ENCODE results near the gene CTXN2.

CTXN2 gene

GRCh38 chr15:48222627-48223026 is 31.2 kb downstream of the CTXN2 start:
- DNase-seq (ENCODE audit: low spot score): no peak

GRCh38 chr15:48225771-48226170 is 34.3 kb downstream of the CTXN2 start:
- DNase-seq (ENCODE audit: low spot score): no peak

GRCh38 chr15:48230498-48230897 is 39.0 kb downstream of the CTXN2 start:
- no peak for DNase-seq (ENCODE audit: low spot score)

- DNase-seq (ENCODE audit: low spot score): no peak
These were observed 41.8 kb downstream of the CTXN2 start for GRCh38 chr15:48233246-48233645.

GRCh38 chr15:48239334-48239733 is 47.9 kb downstream of the CTXN2 start:
- no peak for DNase-seq (ENCODE audit: low spot score)

GRCh38 chr15:48242015-48242414 is 50.5 kb downstream of the CTXN2 start:
- DNase-seq (ENCODE audit: low spot score): no peak

- no peak for DNase-seq (ENCODE audit: low spot score)
These were observed 51.1 kb downstream of the CTXN2 start for GRCh38 chr15:48242535-48242934.

GRCh38 chr15:48244921-48245320 is 53.5 kb downstream of the CTXN2 start:
- peak; percentile 1 for DNase-seq (ENCODE audit: low spot score)

GRCh38 chr15:48248414-48248813 is 56.9 kb downstream of the CTXN2 start:
- DNase-seq (ENCODE audit: low spot score): no peak

- peak; percentile 73 for DNase-seq (ENCODE audit: low spot score)
These were observed 59.2 kb downstream of the CTXN2 start for GRCh38 chr15:48250640-48251076.

GRCh38 chr15:48253172-48253571 is 61.7 kb downstream of the CTXN2 start:
- no peak for DNase-seq (ENCODE audit: low spot score)
